ENCODE results near the gene LIN37. TPM values are rescaled to one million over a fixed set of nuclear protein-coding genes. Genes with fewer than 3 reads are reported as not detected.

The LIN37 gene
- total RNA-seq, 1 experiment from 2014 or later: 6.4 TPM

- TF ChIP-seq, protein P1, sequence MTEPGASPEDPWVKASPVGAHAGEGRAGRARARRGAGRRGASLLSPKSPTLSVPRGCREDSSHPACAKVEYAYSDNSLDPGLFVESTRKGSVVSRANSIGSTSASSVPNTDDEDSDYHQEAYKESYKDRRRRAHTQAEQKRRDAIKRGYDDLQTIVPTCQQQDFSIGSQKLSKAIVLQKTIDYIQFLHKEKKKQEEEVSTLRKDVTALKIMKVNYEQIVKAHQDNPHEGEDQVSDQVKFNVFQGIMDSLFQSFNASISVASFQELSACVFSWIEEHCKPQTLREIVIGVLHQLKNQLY (CRISPR knock-in tag; IDR thresholded peaks at IDR 0.05): no peak
- TF ChIP-seq ZNF219 (CRISPR knock-in tag; IDR thresholded peaks at IDR 0.05; ENCODE audit: borderline replicate concordance): no peak
- TF ChIP-seq FOXP4 (CRISPR knock-in tag; IDR thresholded peaks at IDR 0.05): no peak
- TF ChIP-seq FOXK1 (CRISPR knock-in tag; IDR thresholded peaks at IDR 0.05): 0 out of 2 replicates have a peak, but pooled peaks have one; percentile 38
- TF ChIP-seq GRHL2 (CRISPR knock-in tag; IDR thresholded peaks at IDR 0.05; ENCODE audit: insufficient replicate concordance, severe bottlenecking): no peak
- no peak for TF ChIP-seq ETV6 (CRISPR knock-in tag; IDR thresholded peaks at IDR 0.05)
- TF ChIP-seq ZNF121 (CRISPR knock-in tag; IDR thresholded peaks at IDR 0.05): no peak
- peak; percentile 70 for TF ChIP-seq MYBL2 (CRISPR knock-in tag; IDR thresholded peaks at IDR 0.05)
- TF ChIP-seq CREB1 (CRISPR knock-in tag; IDR thresholded peaks at IDR 0.05): no peak
- TF ChIP-seq ZBTB21 (CRISPR knock-in tag; IDR thresholded peaks at IDR 0.05; ENCODE audit: borderline replicate concordance): no peak
- no peak for TF ChIP-seq ZNF281 (CRISPR knock-in tag; IDR thresholded peaks at IDR 0.05)
These were observed 36.3 kb downstream of the LIN37 start (continued) for GRCh38 chr19:35784503-35785338.

DNA sequence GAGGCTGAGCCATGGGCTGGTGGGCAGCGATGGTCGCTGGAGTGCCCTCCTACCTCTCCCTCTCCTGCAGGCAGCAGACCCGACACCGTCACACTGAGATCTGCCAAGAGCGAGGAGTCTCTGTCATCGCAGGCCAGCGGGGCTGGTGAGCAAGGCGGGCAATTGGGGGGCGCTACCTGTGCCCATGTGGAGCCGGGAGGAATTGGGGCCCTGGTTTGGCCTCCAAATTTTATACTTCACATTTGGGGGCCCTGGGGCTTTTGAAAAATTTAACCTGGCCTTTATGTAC is 36.9 kb downstream of the LIN37 start:
- ChIA-PET CTCF (interaction anchor here (1.1 to 2.8 kb wide), 21 partner anchors 10 to 192 kb away, joined by 3 to 28 read pairs (median 8); partner anchors contain the start of genes APLP1, ARHGAP33, KIRREL2 and LIN37), POLR2A (interaction anchor here (0.8 to 1.6 kb wide), 2 partner anchors 45 to 46 kb away, joined by 3 to 10 read pairs; no protein-coding TSS in a partner anchor)
- no peaks in the 10 kb centered on the region for H3K9me3 Mint-ChIP-seq
- no peaks in the 10 kb centered on the region for H3K27me3 Mint-ChIP-seq (ENCODE audit: low read depth)
- DNase-seq (ENCODE audit: low spot score) (no peak), ATAC-seq (no peak)
- H3K4me3 Mint-ChIP-seq: peak overlapping the region; percentile 65
- H3K4me1 Mint-ChIP-seq: peaks cover 29% of the 10 kb centered on the region
- H3K27ac Mint-ChIP-seq: no peak overlapping the region
- H3K36me3 Mint-ChIP-seq: no peaks in the 10 kb centered on the region
- TF ChIP-seq MXD4 (CRISPR knock-in tag; IDR thresholded peaks at IDR 0.05; ENCODE audit: borderline replicate concordance) (no peak), ZNF281 (CRISPR knock-in tag; IDR thresholded peaks at IDR 0.05) (no peak), ATF2 (CRISPR knock-in tag; IDR thresholded peaks at IDR 0.05; ENCODE audit: borderline replicate concordance, low read depth) (no peak), E2F4 (CRISPR knock-in tag; IDR thresholded peaks at IDR 0.05; ENCODE audit: borderline replicate concordance, low read depth) (no peak), ZSCAN18 (CRISPR knock-in tag; IDR thresholded peaks at IDR 0.05) (no peak), ETV6 (CRISPR knock-in tag; IDR thresholded peaks at IDR 0.05) (no peak), SMAD3 (CRISPR knock-in tag; IDR thresholded peaks at IDR 0.05; ENCODE audit: borderline replicate concordance) (no peak), MAX (CRISPR knock-in tag; IDR thresholded peaks at IDR 0.05) (no peak), RELA (CRISPR knock-in tag; IDR thresholded peaks at IDR 0.05; ENCODE audit: borderline replicate concordance) (no peak), CREM (CRISPR knock-in tag; IDR thresholded peaks at IDR 0.05) (no peak), GRHL2 (CRISPR knock-in tag; IDR thresholded peaks at IDR 0.05; ENCODE audit: insufficient replicate concordance, severe bottlenecking) (no peak), PRRX2 (CRISPR knock-in tag; IDR thresholded peaks at IDR 0.05) (no peak)
- TF ChIP-seq, protein P2, sequence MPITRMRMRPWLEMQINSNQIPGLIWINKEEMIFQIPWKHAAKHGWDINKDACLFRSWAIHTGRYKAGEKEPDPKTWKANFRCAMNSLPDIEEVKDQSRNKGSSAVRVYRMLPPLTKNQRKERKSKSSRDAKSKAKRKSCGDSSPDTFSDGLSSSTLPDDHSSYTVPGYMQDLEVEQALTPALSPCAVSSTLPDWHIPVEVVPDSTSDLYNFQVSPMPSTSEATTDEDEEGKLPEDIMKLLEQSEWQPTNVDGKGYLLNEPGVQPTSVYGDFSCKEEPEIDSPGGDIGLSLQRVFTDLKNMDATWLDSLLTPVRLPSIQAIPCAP (CRISPR knock-in tag; IDR thresholded peaks at IDR 0.05): no peak
